GM06990 (cell line): ENCODE results near the gene SLC2A4RG.

Source experiments
- DNase-seq: peaks from one replicate; pipeline ENCODE4 v3.0.0-alpha.2; 2011; ENCODE audit not compliant: insufficient read length; ENCODE audit errors: extremely low read depth
- H3K27me3 ChIP-seq: replicated peaks from 2 replicates; pipeline ENCODE4 v1.6.0; 2011; ENCODE audit warnings: low read length; ENCODE audit not compliant: control insufficient read depth, insufficient read depth
- H3K36me3 ChIP-seq: 2 replicates; pipeline ENCODE4 v1.5.1; 2011; ENCODE audit warnings: low read length; ENCODE audit not compliant: control insufficient read depth, insufficient read depth
- H3K4me3 ChIP-seq: replicated peaks from 2 replicates; pipeline ENCODE4 v1.5.1; 2011; ENCODE audit warnings: low read depth, mild to moderate bottlenecking, control low read depth, low read length
- TF ChIP-seq, protein P1 (sequence below): IDR thresholded peaks from 2 replicates; pipeline ENCODE4 v1.5.1; 2011; ENCODE audit warnings: low read length, control low read depth, mild to moderate bottlenecking, inconsistent platforms; ENCODE audit not compliant: insufficient read depth, poor library complexity, severe bottlenecking

SLC2A4RG gene

GRCh38 chr20:63782521-63782971, 43.0 kb downstream of the SLC2A4RG start:
- Histone ChIP-seq H3K36me3 (no peaks in the 10 kb centered on the region), H3K27me3 (no peaks in the 10 kb centered on the region)

GRCh38 chr20:63783970-63784369, 44.4 kb downstream of the SLC2A4RG start:
- Histone ChIP-seq H3K27me3 (no peaks in the 10 kb centered on the region), H3K4me3 (no peak overlapping the region), H3K36me3 (no peaks in the 10 kb centered on the region)
- DNase-seq: no peak
- TF ChIP-seq, protein P1, sequence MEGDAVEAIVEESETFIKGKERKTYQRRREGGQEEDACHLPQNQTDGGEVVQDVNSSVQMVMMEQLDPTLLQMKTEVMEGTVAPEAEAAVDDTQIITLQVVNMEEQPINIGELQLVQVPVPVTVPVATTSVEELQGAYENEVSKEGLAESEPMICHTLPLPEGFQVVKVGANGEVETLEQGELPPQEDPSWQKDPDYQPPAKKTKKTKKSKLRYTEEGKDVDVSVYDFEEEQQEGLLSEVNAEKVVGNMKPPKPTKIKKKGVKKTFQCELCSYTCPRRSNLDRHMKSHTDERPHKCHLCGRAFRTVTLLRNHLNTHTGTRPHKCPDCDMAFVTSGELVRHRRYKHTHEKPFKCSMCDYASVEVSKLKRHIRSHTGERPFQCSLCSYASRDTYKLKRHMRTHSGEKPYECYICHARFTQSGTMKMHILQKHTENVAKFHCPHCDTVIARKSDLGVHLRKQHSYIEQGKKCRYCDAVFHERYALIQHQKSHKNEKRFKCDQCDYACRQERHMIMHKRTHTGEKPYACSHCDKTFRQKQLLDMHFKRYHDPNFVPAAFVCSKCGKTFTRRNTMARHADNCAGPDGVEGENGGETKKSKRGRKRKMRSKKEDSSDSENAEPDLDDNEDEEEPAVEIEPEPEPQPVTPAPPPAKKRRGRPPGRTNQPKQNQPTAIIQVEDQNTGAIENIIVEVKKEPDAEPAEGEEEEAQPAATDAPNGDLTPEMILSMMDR: no peak

More at GRCh38 chr20:63782521-63782971, 43.0 kb downstream of the SLC2A4RG start:
- no peak overlapping the region for H3K4me3 ChIP-seq
- TF ChIP-seq, protein P1: no peak
- no peak for DNase-seq

GRCh38 chr20:63785691-63786131, 46.1 kb downstream of the SLC2A4RG start:
- no peak for DNase-seq
- Histone ChIP-seq H3K4me3 (no peak overlapping the region), H3K27me3 (no peaks in the 10 kb centered on the region), H3K36me3 (no peaks in the 10 kb centered on the region)
- TF ChIP-seq, protein P1: no peak

DNA sequence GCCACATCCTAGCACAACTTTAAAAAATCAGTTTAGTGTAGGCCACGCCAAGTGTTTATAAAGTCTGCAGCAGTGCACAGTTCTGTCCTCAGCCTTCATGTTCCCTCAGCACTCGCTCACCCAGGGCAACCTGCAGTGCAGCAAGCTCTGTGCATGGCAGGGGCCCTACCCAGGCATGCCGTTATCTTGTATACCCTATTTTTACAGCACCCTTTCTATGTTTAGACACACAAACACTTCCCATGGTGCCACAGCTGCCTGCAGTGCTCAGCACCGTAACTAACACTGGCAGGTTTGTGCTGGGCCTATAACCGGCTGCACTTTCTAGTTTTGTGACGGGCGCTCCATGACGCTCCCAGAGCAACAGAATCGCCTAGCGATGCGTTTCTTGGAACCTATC, 47.7 kb downstream of the SLC2A4RG start:
- Histone ChIP-seq H3K27me3 (no peaks in the 10 kb centered on the region), H3K36me3 (no peaks in the 10 kb centered on the region), H3K4me3 (no peak overlapping the region)
- DNase-seq: no peak
- TF ChIP-seq, protein P1: no peak

DNA sequence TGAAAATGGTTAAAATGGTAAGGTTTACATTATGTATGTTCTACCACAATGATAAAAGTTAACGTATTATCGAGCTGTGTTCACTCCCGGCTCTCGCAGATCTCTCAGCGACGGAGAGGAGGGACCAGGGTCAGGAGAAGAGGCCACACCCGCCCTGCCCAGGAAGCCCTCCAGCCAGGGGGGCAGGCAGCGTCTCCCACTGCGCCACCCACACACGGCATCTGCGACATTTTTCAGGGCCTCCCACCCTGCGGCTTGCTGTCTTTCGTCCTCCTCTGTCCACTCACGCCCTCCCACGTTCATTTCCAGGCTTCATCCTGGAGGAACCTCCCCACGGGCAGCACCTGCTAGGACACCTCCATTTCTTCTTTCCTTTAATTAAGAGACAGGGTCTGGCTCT, 48.2 kb downstream of the SLC2A4RG start:
- H3K27me3 ChIP-seq: no peaks in the 10 kb centered on the region
- TF ChIP-seq, protein P1: no peak
- H3K36me3 ChIP-seq: no peaks in the 10 kb centered on the region
- H3K4me3 ChIP-seq: no peak overlapping the region
- DNase-seq: no peak

- TF ChIP-seq, protein P1: no peak
- H3K4me3 ChIP-seq: no peak overlapping the region
- DNase-seq: no peak
- no peaks in the 10 kb centered on the region for H3K36me3 ChIP-seq
- no peaks in the 10 kb centered on the region for H3K27me3 ChIP-seq
These were observed 50.4 kb downstream of the SLC2A4RG start for GRCh38 chr20:63789836-63790571.
